Suprapubic skin (tissue), 4 donors: Measurements from ENCODE around the gene ILRUN. TPM values are rescaled to one million over a fixed set of nuclear protein-coding genes. Genes with fewer than 3 reads are reported as not detected.

Experiments
- DNase-seq, 2 donors: peaks; one replicate each; pipeline ENCODE4 v3.0.0-alpha.2; 2019; ENCODE audit warnings: low spot score in 2 of 2
- H3K27ac ChIP-seq: fragments of 200-600 bp; sonication (generic); one replicate; pipeline ENCODE4 v1.5.1; 2019
- H3K27me3 ChIP-seq: fragments of 200-600 bp; sonication (generic); one replicate; pipeline ENCODE4 v1.5.1; 2019
- H3K36me3 ChIP-seq: fragments of 200-600 bp; sonication (generic); one replicate; pipeline ENCODE4 v1.5.1; 2019
- H3K4me1 ChIP-seq: fragments of 200-600 bp; sonication (generic); one replicate; pipeline ENCODE4 v1.5.1; 2019
- H3K4me3 ChIP-seq: fragments of 200-600 bp; sonication (generic); one replicate; pipeline ENCODE4 v1.5.1; 2019; ENCODE audit warnings: mild to moderate bottlenecking
- H3K9me3 ChIP-seq: fragments of 200-600 bp; sonication (generic); one replicate; pipeline ENCODE4 v1.5.1; 2019
- CTCF ChIP-seq, 2 donors: fragments of 200-600 bp in 1 of 2; fragments of 450-650 bp in 1 of 2; sonication (generic) in 1 of 2; IDR thresholded peaks; one replicate each; pipeline ENCODE4 v1.5.1; 2016 to 2019; ENCODE audit warnings: antibody characterized with exemption in 2 of 2, mild to moderate bottlenecking in 1 of 2, moderate library complexity in 1 of 2
- EP300 ChIP-seq: sonication (generic); formaldehyde crosslinking; IDR thresholded peaks from one replicate; pipeline ENCODE4 v1.6.1; 2017; ENCODE audit warnings: antibody characterized with exemption
- POLR2A ChIP-seq, 2 donors: fragments of 450-650 bp; IDR thresholded peaks; one replicate each; pipeline ENCODE4 v1.6.1; 2017; ENCODE audit warnings: antibody characterized with exemption in 2 of 2, mild to moderate bottlenecking in 2 of 2, moderate library complexity in 2 of 2
- POLR2AphosphoS5 ChIP-seq, 3 donors: sonication (generic); formaldehyde crosslinking; IDR thresholded peaks; one replicate each; pipeline ENCODE4 v1.6.1; 2017; ENCODE audit warnings: antibody characterized with exemption in 3 of 3
- total RNA-seq, 4 donors: library from RNA; depleted of rRNA; stranded (reverse); fragments of >200 nt; gene quantifications; one replicate each; pipeline ENCODE4 v1.1.0, GENCODE V29; 2016

Gene ILRUN
- total RNA-seq, 4 donors from 2014 or later, result 65.0 to 86.5 (median 69.6) TPM

GRCh38 chr6:34648806-34649205, 47.8 kb downstream of the ILRUN start:
- Histone ChIP-seq H3K27ac (no peak overlapping the region), H3K36me3 (peaks cover 21% of the 10 kb centered on the region), H3K9me3 (no peaks in the 10 kb centered on the region), H3K4me1 (peaks cover 8% of the 10 kb centered on the region), H3K4me3 (no peak overlapping the region), H3K27me3 (no peaks in the 10 kb centered on the region)
- TF ChIP-seq POLR2AphosphoS5 (IDR thresholded peaks at IDR 0.05), result no peak
- TF ChIP-seq EP300, result no peak
- no peak for TF ChIP-seq CTCF (IDR thresholded peaks at IDR 0.05)
- TF ChIP-seq POLR2A (IDR thresholded peaks at IDR 0.05), result no peak
- no peak for DNase-seq

Other genes starting within 250 kb of the ILRUN start
- gene PACSIN1, start 230.7 kb downstream of the ILRUN start, total RNA-seq, result under 1 TPM in 2 of 4 donors, not detected in 2; 0.11 to 0.40 TPM
- gene SPDEF, start 140.4 kb downstream of the ILRUN start, total RNA-seq, result 10 to 100 TPM; 25.0 to 45.9 (median 32.3) TPM
- 10 to 100 TPM; 54.8 to 99.0 (median 65.6) TPM for gene SNRPC, start 60.7 kb upstream of the ILRUN start, total RNA-seq
- gene BLTP3A, start 95.3 kb upstream of the ILRUN start, total RNA-seq, result 10 to 100 TPM in 1 of 4 donors, 1 to 10 TPM in 3; 6.3 to 12.2 (median 9.0) TPM
- 10 to 100 TPM; 16.9 to 33.9 (median 26.4) TPM for gene TAF11, start 191.3 kb upstream of the ILRUN start, total RNA-seq
- gene ANKS1A, start 192.5 kb upstream of the ILRUN start, total RNA-seq, result 10 to 100 TPM; 24.7 to 34.6 (median 30.5) TPM